GM18861 (cell line): Measurements from ENCODE around the gene BCR.

Experiments used
- ATAC-seq: cut with Tn5 transposase; IDR thresholded peaks from one replicate; pipeline ENCODE4 v1.9.1; 2021; ENCODE audit not compliant: unreplicated experiment

BCR gene

GRCh38 chr22:23150762-23151161 is 29.5 kb upstream of the BCR start:
- ATAC-seq, result no peak

GRCh38 chr22:23151827-23152226 is 28.5 kb upstream of the BCR start:
- no peak for ATAC-seq

- ATAC-seq, result no peak
Observed at GRCh38 chr22:23152238-23153114, 27.8 kb upstream of the BCR start.

GRCh38 chr22:23153994-23154393 is 26.3 kb upstream of the BCR start:
- ATAC-seq, result no peak

- no peak for ATAC-seq
Observed at GRCh38 chr22:23154461-23154860, 25.8 kb upstream of the BCR start.

- ATAC-seq, result no peak
Observed at GRCh38 chr22:23155143-23155542, 25.2 kb upstream of the BCR start.

DNA sequence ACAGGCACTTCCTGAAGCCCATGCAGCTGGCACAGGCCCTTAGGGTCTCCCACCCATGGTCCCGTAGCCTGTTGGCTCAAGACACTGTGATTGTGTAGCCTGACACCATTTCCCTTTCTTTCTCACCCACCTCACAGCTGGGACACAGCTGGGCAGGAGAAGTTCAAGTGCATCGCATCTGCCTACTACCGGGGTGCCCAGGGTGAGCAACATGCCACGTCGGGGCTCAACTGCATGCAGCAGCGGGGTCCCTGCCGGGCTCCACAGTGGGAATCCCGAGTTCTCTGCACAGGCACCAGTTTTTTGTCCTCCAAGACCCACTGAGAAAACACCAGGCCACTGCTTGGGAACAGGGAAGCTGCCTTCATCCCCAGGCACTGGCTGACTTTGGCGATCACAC is 24.5 kb upstream of the BCR start:
- no peak for ATAC-seq

- no peak for ATAC-seq
Observed at GRCh38 chr22:23156286-23156685, 24.0 kb upstream of the BCR start.

- ATAC-seq, result no peak
Observed at GRCh38 chr22:23157560-23158515, 22.5 kb upstream of the BCR start.

- ATAC-seq, result no peak
Observed at GRCh38 chr22:23158516-23159290, 21.6 kb upstream of the BCR start.

DNA sequence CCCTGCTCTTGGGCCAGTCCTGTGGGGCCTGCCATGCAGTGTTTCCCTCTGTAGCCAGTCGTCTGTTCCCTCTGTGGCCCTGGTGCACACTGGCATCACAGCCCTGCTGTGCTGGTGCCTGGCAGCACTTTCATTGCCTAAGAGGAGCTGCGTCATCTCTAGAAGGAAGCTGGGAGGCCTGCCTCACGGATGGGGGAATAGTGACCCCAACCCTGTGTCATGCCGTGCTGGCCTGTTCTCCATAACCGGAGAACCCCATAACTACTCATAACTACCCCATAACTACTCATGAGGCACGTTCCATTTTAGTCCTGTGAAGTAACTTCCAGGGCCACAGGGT is 21.0 kb upstream of the BCR start:
- no peak for ATAC-seq

DNA sequence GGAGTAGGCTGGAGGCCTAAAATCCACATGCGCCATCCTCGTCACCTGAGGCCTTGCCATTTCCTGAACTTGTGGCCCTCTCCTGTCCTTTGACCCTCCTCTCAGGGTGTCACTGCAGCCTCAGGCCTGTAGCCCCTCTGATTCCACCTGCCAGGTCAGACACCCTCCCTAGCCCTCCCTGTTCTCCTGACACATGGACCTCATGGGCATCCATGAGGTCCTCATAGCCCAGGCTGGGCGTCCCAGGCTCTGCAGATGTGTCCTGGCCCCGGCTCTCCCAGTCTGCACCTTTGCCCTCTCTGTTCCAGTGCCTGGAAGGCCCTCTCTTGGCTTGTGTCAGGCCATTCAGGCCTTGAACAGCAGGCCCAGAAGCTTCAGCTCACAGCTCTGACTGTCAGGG is 19.3 kb upstream of the BCR start:
- ATAC-seq, result no peak

- no peak for ATAC-seq
Observed at GRCh38 chr22:23161574-23161973, 18.7 kb upstream of the BCR start.

GRCh38 chr22:23163665-23164064 is 16.6 kb upstream of the BCR start:
- ATAC-seq, result no peak

GRCh38 chr22:23164091-23164490 is 16.2 kb upstream of the BCR start:
- no peak for ATAC-seq

DNA sequence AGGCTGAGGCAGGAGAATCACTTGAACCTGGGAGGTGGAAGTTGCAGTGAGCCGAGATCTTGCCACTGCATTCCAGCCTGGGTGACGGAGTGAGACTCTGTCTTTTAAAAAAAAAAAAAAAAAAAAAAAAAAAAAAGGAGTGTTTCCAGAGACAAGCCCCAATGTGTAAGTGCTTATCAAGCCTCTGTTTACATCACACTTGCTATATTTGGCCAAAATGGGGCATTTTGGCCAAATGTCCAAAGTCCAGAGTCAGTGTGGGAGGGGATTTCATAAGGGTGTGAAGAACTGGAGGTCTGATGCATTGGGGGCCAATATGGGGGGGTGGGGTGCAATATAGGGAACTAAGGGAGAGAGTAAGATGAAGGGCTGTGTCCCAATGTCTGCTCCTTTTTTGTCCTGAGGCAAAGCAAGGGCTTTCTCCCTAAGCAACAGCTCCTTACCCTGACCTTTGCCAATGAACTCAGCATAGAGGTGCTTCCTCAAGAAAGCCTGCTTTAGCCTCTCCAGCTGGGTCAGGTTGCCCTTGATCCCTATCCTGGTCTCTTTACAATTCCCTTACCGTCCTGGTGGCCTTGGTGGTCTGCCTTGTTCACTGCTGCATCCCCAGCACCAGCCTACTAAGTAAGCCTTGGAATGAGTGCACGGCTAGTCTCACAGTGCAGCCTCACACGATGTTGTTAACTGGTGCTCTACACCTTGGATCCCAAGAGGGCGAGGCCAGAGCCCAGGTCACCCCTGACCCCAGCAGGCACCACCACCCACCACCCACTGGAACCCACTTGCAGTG is 14.1 kb upstream of the BCR start:
- no peak for ATAC-seq

DNA sequence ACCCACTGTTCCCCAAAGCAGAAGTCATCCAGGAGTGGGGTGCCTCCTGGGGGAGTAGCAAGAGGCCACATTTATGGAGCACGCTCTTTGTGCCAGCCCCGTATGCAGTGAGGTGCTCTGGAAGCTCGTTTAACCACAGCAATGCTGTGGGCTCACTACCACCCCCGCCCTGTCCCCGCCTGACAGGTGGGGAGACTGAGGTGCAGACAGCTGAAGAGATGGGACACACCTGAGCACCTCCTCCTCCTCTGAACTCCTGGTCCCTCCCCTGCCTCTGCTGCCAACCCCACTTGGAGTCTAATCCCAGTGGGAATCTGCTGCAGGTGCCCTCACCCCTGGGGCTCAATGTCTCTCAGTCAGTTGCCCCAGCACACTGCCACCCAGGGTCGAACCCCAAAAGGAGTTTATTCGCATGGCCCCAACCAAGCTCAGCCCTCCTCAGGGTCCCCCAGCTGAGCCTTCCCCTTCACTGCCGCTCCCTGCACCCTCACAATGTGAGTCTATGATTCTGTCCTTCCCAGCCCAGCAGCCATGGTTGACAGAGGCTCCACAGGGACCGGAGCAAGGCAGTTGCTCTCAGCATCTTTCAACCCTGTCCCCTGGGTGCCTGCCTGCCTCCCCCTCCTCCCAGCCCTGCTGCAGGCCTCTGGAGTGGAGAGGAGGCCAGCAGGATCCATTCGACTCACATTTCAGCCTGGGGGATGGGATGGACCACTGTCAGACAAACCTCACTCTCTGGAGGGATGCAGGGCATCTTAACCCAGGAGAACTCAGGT is 13.3 kb upstream of the BCR start:
- no peak for ATAC-seq

DNA sequence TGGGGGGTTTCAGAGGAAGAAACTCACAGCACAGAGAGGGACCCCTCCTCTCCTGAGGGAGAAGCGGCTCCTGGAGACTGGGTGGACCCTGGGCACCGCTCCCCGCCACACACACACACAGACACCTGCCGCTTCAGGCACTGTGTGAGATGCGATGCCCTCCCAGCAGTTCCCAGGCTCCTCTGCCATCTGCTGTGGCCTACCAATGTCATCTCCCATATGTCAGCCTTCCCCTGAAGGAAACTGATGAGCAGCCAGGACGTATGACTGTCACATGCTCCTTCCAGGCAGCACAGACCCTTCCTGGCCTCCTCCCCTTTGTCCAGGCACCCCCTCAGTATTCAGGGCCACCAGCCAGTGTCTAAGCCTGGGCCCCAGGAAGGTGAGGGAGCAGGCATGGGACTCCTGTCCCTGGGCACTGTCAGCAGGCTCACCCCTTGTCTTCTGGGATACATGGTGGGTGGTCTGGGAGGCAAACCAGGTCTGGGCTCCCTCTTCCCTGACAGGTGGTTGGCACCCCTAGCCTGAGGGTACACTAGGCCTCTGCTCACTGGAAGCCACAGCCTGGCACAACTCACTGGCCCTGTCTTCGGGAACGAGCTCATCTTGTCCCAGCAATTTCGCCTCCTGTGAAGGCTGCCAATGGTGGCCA is 11.8 kb upstream of the BCR start:
- no peak for ATAC-seq

DNA sequence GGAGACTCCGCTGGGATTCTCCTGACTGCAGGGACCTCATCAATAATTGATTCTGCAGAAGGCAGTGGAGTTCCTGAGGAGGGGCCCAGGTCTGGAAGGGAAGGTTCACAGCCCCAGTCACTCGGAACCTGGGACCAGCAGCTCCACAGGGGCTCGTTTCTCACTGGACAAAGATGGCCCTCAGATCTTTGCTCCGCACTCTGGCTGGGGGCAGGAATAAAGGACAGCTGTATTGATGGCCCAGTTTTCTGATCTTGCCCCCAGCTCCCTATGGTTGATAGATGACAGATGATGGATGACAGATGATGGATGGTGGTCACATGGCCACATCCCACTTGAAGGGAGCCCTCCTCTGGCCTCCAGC is 11.3 kb upstream of the BCR start:
- ATAC-seq, result no peak
